ENCODE results near the gene DOK6. TPM values are rescaled to one million over a fixed set of nuclear protein-coding genes. Genes with fewer than 3 reads are reported as not detected.

The DOK6 gene
- total RNA-seq, 1 experiment from 2014 or later = 4.1 TPM

- TF ChIP-seq ATF6 (CRISPR knock-in tag; IDR thresholded peaks at IDR 0.05) (no peak), ELF4 (CRISPR knock-in tag; IDR thresholded peaks at IDR 0.05; ENCODE audit: low read depth) (no peak)
- TF ChIP-seq, protein P1, sequence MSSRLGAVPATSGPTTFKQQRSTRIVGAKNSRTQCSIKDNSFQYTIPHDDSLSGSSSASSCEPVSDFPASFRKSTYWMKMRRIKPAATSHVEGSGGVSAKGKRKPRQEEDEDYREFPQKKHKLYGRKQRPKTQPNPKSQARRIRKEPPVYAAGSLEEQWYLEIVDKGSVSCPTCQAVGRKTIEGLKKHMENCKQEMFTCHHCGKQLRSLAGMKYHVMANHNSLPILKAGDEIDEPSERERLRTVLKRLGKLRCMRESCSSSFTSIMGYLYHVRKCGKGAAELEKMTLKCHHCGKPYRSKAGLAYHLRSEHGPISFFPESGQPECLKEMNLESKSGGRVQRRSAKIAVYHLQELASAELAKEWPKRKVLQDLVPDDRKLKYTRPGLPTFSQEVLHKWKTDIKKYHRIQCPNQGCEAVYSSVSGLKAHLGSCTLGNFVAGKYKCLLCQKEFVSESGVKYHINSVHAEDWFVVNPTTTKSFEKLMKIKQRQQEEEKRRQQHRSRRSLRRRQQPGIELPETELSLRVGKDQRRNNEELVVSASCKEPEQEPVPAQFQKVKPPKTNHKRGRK (CRISPR knock-in tag; IDR thresholded peaks at IDR 0.05; ENCODE audit: borderline replicate concordance) = no peak
Measured at GRCh38 chr18:69736730-69737129, 336.0 kb downstream of the DOK6 start (continued).

GRCh38 chr18:69737851-69738250 is 337.2 kb downstream of the DOK6 start:
- Mint-ChIP-seq H3K4me3 (no peak overlapping the region), H3K27me3 (ENCODE audit: low read depth) (no peaks in the 10 kb centered on the region), H3K36me3 (peaks cover 25% of the 10 kb centered on the region), H3K4me1 (peaks cover 13% of the 10 kb centered on the region), H3K27ac (peak overlapping the region; percentile 37; the same call in 1 of the 2 replicates), H3K9me3 (peaks cover 24% of the 10 kb centered on the region)
- ATAC-seq (no peak), DNase-seq (ENCODE audit: low spot score) (no peak)
- ChIA-PET POLR2A (no interaction called here), CTCF (no interaction called here)
- no peak for TF ChIP-seq GABPB1 (CRISPR knock-in tag; IDR thresholded peaks at IDR 0.05)
- no peak for TF ChIP-seq JUN (CRISPR knock-in tag; IDR thresholded peaks at IDR 0.05)
- TF ChIP-seq, protein P2, sequence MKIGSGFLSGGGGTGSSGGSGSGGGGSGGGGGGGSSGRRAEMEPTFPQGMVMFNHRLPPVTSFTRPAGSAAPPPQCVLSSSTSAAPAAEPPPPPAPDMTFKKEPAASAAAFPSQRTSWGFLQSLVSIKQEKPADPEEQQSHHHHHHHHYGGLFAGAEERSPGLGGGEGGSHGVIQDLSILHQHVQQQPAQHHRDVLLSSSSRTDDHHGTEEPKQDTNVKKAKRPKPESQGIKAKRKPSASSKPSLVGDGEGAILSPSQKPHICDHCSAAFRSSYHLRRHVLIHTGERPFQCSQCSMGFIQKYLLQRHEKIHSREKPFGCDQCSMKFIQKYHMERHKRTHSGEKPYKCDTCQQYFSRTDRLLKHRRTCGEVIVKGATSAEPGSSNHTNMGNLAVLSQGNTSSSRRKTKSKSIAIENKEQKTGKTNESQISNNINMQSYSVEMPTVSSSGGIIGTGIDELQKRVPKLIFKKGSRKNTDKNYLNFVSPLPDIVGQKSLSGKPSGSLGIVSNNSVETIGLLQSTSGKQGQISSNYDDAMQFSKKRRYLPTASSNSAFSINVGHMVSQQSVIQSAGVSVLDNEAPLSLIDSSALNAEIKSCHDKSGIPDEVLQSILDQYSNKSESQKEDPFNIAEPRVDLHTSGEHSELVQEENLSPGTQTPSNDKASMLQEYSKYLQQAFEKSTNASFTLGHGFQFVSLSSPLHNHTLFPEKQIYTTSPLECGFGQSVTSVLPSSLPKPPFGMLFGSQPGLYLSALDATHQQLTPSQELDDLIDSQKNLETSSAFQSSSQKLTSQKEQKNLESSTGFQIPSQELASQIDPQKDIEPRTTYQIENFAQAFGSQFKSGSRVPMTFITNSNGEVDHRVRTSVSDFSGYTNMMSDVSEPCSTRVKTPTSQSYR (CRISPR knock-in tag; IDR thresholded peaks at IDR 0.05) = no peak
- TF ChIP-seq, protein P3, sequence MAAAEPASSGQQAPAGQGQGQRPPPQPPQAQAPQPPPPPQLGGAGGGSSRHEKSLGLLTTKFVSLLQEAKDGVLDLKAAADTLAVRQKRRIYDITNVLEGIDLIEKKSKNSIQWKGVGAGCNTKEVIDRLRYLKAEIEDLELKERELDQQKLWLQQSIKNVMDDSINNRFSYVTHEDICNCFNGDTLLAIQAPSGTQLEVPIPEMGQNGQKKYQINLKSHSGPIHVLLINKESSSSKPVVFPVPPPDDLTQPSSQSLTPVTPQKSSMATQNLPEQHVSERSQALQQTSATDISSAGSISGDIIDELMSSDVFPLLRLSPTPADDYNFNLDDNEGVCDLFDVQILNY (CRISPR knock-in tag; IDR thresholded peaks at IDR 0.05) = no peak
- TF ChIP-seq, protein P4, sequence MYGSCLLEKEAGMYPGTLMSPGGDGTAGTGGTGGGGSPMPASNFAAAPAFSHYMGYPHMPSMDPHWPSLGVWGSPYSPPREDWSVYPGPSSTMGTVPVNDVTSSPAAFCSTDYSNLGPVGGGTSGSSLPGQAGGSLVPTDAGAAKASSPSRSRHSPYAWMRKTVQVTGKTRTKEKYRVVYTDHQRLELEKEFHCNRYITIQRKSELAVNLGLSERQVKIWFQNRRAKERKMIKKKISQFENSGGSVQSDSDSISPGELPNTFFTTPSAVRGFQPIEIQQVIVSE (CRISPR knock-in tag; IDR thresholded peaks at IDR 0.05; ENCODE audit: borderline replicate concordance) = no peak
- TF ChIP-seq HMGXB4 (CRISPR knock-in tag; IDR thresholded peaks at IDR 0.05) = no peak
- TF ChIP-seq GTF2I (CRISPR knock-in tag; conservative IDR thresholded peaks at IDR 0.05) = no peak
- TF ChIP-seq ZNF396 (CRISPR knock-in tag; IDR thresholded peaks at IDR 0.05; ENCODE audit: borderline replicate concordance) = no peak
- TF ChIP-seq MAX (CRISPR knock-in tag; IDR thresholded peaks at IDR 0.05) = no peak
- TF ChIP-seq ZNF138 (CRISPR knock-in tag; conservative IDR thresholded peaks at IDR 0.05) = no peak
- TF ChIP-seq OVOL2 (CRISPR knock-in tag; IDR thresholded peaks at IDR 0.05; ENCODE audit: borderline replicate concordance) = no peak
- TF ChIP-seq NR1H2 (CRISPR knock-in tag; IDR thresholded peaks at IDR 0.05) = no peak
- TF ChIP-seq AFF4 (CRISPR knock-in tag; IDR thresholded peaks at IDR 0.05; ENCODE audit: borderline replicate concordance) = no peak
- no peak for TF ChIP-seq ZBTB43 (CRISPR knock-in tag; IDR thresholded peaks at IDR 0.05)
- TF ChIP-seq ELF4 (CRISPR knock-in tag; IDR thresholded peaks at IDR 0.05; ENCODE audit: low read depth) = no peak
- no peak for TF ChIP-seq MXD4 (CRISPR knock-in tag; IDR thresholded peaks at IDR 0.05; ENCODE audit: borderline replicate concordance)
- TF ChIP-seq MLX (CRISPR knock-in tag; IDR thresholded peaks at IDR 0.05) = no peak

Measured in WTC11 (cell line).